ENCODE results near the gene GGT5. TPM values are rescaled to one million over a fixed set of nuclear protein-coding genes. Genes with fewer than 3 reads are reported as not detected.
"Not testable (repeated sequence)": the region's sequence is repeated elsewhere in the genome, so short reads cannot be mapped to it uniquely, and the experiment has no call there.

GGT5 gene
- polyA plus RNA-seq, 2 donors = 4.7 to 7.1 TPM

DNA sequence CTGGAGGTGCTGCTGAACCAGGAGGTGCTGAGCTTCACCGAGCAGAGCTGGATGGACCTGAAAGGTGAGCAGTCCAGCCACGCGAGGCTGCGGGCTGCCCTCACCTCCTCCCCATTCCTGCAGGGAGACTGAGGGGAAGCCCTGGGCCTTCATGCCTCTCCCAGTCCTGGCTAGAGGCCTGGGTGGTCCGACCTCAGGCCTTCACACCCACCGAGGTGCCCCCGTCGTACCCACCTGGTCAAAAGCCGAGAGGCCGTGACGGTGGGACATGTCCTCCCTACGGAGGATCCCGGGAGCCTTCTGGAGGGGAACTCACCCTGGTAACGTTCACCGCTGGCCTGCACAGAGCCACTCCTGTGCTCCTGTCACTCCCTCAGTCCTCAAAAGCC is 58.5 kb downstream of the GGT5 start:
- Histone ChIP-seq H3K27ac (ENCODE audit: low read depth in 2 of 2, low read length in 1 of 2) (no peak overlapping the region), H3K9me3 (ENCODE audit: control insufficient read depth in 2 of 2, insufficient read depth in 1 of 2, low read depth in 1 of 2, low read length in 1 of 2) (no peaks in the 10 kb centered on the region), H3K4me3 (ENCODE audit: low read depth in 1 of 2, low read length in 2 of 2) (no peak overlapping the region), H3K27me3 (ENCODE audit: control insufficient read depth in 1 of 2, insufficient read depth in 2 of 2, low read length in 2 of 2) (no peaks in the 10 kb centered on the region), H3K36me3 (ENCODE audit: control insufficient read depth in 2 of 2, insufficient read depth in 2 of 2, low read length in 1 of 2) (no peaks in the 10 kb centered on the region), H3K4me1 (ENCODE audit: control insufficient read depth in 2 of 2, insufficient read depth in 2 of 2, low read length in 1 of 2) (peaks cover 5 to 31% of the 10 kb centered on the region in 2 donors)
- WGBS, 2 donors = 85 to 89% methylated on average over 15 of the region's 15 CpGs

DNA sequence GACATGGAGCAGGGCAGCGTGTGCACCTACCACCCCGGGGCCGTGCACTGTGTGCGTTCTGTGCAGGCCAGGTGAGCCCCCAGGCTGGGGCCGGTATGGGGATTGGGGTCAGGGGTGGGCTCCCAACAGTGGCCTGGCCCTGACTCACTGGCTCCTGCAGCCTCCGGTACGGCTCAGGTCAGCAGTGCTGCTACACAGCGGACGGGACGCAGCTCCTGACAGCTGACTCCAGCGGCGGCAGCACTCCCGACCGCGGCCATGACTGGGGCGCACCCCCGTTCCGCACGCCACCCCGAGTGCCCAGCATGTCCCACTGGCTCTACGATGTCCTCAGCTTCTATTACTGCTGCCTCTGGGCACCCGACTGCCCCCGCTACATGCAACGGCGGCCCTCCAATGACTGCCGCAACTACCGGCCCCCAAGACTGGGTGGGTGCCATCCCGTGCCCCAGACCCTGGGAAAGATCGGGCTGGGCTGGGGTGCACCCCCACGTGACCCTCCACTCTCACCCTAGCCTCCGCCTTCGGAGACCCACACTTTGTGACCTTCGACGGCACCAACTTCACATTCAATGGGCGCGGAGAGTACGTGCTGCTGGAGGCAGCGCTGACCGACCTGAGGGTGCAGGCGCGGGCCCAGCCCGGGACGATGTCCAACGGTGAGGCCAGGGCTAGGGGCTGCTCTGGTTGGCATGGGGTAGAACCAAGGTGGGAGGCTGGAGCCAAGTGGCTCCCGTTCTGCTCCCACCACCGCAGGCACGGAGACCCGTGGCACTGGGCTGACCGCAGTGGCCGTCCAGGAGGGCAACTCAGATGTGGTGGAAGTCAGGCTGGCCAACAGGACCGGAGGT is 59.2 kb downstream of the GGT5 start:
- peaks cover 7 to 32% of the 10 kb centered on the region in 2 donors for H3K4me1 ChIP-seq (ENCODE audit: control insufficient read depth in 2 of 2, insufficient read depth in 2 of 2, low read length in 1 of 2)
- no peak overlapping the region for H3K4me3 ChIP-seq (ENCODE audit: low read depth in 1 of 2, low read length in 2 of 2)
- no peak overlapping the region for H3K27ac ChIP-seq (ENCODE audit: low read depth in 2 of 2, low read length in 1 of 2)
- WGBS, 2 donors = 94% methylated on average over 46 to 51 of the region's 51 CpGs
- no peaks in the 10 kb centered on the region for H3K27me3 ChIP-seq (ENCODE audit: control insufficient read depth in 1 of 2, insufficient read depth in 2 of 2, low read length in 2 of 2)
- no peaks in the 10 kb centered on the region for H3K36me3 ChIP-seq (ENCODE audit: control insufficient read depth in 2 of 2, insufficient read depth in 2 of 2, low read length in 1 of 2)
- H3K9me3 ChIP-seq (ENCODE audit: control insufficient read depth in 2 of 2, insufficient read depth in 1 of 2, low read depth in 1 of 2, low read length in 1 of 2) = no peaks in the 10 kb centered on the region

DNA sequence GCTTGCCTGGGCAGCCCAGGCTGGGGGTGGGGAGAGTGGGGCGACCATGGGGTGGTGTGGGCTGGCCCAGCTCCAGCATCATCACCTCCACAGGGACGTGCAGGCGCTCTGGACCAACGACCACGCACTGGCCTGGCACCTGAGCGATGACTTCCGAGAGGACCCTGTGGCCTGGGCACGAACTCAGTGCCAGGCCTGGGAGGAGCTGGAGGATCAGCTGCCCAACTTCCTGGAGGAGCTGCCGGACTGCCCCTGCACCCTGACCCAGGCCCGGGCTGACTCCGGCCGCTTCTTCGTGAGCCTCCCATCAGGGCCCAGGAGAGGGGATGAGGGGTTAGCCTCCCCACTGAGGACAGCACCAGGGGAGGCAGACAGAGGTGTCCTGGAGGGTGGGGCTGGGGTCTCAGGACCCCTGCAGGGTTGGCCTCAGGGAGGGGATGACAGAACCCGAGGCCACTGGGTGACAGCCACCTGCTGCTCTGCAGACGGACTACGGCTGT is 59.8 kb downstream of the GGT5 start:
- WGBS, 2 donors = 90 to 91% methylated on average over 16 of the region's 16 CpGs
- H3K4me1 ChIP-seq (ENCODE audit: control insufficient read depth in 2 of 2, insufficient read depth in 2 of 2, low read length in 1 of 2) = peaks cover 7 to 32% of the 10 kb centered on the region in 2 donors
- no peak overlapping the region for H3K27ac ChIP-seq (ENCODE audit: low read depth in 2 of 2, low read length in 1 of 2)
- no peaks in the 10 kb centered on the region for H3K36me3 ChIP-seq (ENCODE audit: control insufficient read depth in 2 of 2, insufficient read depth in 2 of 2, low read length in 1 of 2)
- H3K27me3 ChIP-seq (ENCODE audit: control insufficient read depth in 1 of 2, insufficient read depth in 2 of 2, low read length in 2 of 2) = no peaks in the 10 kb centered on the region
- H3K9me3 ChIP-seq (ENCODE audit: control insufficient read depth in 2 of 2, insufficient read depth in 1 of 2, low read depth in 1 of 2, low read length in 1 of 2) = no peaks in the 10 kb centered on the region
- H3K4me3 ChIP-seq (ENCODE audit: low read depth in 1 of 2, low read length in 2 of 2) = no peak overlapping the region

GRCh38 chr22:24184057-24184798 is 60.7 kb downstream of the GGT5 start:
- Histone ChIP-seq H3K27ac (ENCODE audit: low read depth in 2 of 2, low read length in 1 of 2) (no peak overlapping the region), H3K4me3 (ENCODE audit: low read depth in 1 of 2, low read length in 2 of 2) (no peak overlapping the region), H3K36me3 (ENCODE audit: control insufficient read depth in 2 of 2, insufficient read depth in 2 of 2, low read length in 1 of 2) (no peaks in the 10 kb centered on the region), H3K27me3 (ENCODE audit: control insufficient read depth in 1 of 2, insufficient read depth in 2 of 2, low read length in 2 of 2) (no peaks in the 10 kb centered on the region), H3K9me3 (ENCODE audit: control insufficient read depth in 2 of 2, insufficient read depth in 1 of 2, low read depth in 1 of 2, low read length in 1 of 2) (no peaks in the 10 kb centered on the region), H3K4me1 (ENCODE audit: control insufficient read depth in 2 of 2, insufficient read depth in 2 of 2, low read length in 1 of 2) (peaks cover 7 to 24% of the 10 kb centered on the region in 2 donors)
- 68 to 77% methylated on average over 16 of the region's 16 CpGs for WGBS, 2 donors

- Histone ChIP-seq H3K4me1 (ENCODE audit: control insufficient read depth in 2 of 2, insufficient read depth in 2 of 2, low read length in 1 of 2) (peaks cover 7 to 22% of the 10 kb centered on the region in 2 donors), H3K27ac (ENCODE audit: low read depth in 2 of 2, low read length in 1 of 2) (no peak overlapping the region), H3K27me3 (ENCODE audit: control insufficient read depth in 1 of 2, insufficient read depth in 2 of 2, low read length in 2 of 2) (no peaks in the 10 kb centered on the region), H3K9me3 (ENCODE audit: control insufficient read depth in 2 of 2, insufficient read depth in 1 of 2, low read depth in 1 of 2, low read length in 1 of 2) (no peaks in the 10 kb centered on the region), H3K36me3 (ENCODE audit: control insufficient read depth in 2 of 2, insufficient read depth in 2 of 2, low read length in 1 of 2) (no peaks in the 10 kb centered on the region), H3K4me3 (ENCODE audit: low read depth in 1 of 2, low read length in 2 of 2) (no peak overlapping the region)
- WGBS, 2 donors = 59 to 65% methylated on average over 24 of the region's 24 CpGs
Observed at GRCh38 chr22:24183321-24184031, 61.4 kb downstream of the GGT5 start.

- H3K4me3 ChIP-seq (ENCODE audit: low read depth in 1 of 2, low read length in 2 of 2); H3K27me3 ChIP-seq (ENCODE audit: control insufficient read depth in 1 of 2, insufficient read depth in 2 of 2, low read length in 2 of 2); H3K9me3 ChIP-seq (ENCODE audit: control insufficient read depth in 2 of 2, insufficient read depth in 1 of 2, low read depth in 1 of 2, low read length in 1 of 2); H3K36me3 ChIP-seq (ENCODE audit: control insufficient read depth in 2 of 2, insufficient read depth in 2 of 2, low read length in 1 of 2); H3K27ac ChIP-seq (ENCODE audit: low read depth in 2 of 2, low read length in 1 of 2): not testable (repeated sequence)
- 87 to 90% methylated on average over 10 to 11 of the region's 11 CpGs for WGBS, 2 donors
- peaks cover 7 to 22% of the 10 kb centered on the region in 2 donors for H3K4me1 ChIP-seq (ENCODE audit: control insufficient read depth in 2 of 2, insufficient read depth in 2 of 2, low read length in 1 of 2)
Observed at GRCh38 chr22:24182900-24183246, 62.0 kb downstream of the GGT5 start.

DNA sequence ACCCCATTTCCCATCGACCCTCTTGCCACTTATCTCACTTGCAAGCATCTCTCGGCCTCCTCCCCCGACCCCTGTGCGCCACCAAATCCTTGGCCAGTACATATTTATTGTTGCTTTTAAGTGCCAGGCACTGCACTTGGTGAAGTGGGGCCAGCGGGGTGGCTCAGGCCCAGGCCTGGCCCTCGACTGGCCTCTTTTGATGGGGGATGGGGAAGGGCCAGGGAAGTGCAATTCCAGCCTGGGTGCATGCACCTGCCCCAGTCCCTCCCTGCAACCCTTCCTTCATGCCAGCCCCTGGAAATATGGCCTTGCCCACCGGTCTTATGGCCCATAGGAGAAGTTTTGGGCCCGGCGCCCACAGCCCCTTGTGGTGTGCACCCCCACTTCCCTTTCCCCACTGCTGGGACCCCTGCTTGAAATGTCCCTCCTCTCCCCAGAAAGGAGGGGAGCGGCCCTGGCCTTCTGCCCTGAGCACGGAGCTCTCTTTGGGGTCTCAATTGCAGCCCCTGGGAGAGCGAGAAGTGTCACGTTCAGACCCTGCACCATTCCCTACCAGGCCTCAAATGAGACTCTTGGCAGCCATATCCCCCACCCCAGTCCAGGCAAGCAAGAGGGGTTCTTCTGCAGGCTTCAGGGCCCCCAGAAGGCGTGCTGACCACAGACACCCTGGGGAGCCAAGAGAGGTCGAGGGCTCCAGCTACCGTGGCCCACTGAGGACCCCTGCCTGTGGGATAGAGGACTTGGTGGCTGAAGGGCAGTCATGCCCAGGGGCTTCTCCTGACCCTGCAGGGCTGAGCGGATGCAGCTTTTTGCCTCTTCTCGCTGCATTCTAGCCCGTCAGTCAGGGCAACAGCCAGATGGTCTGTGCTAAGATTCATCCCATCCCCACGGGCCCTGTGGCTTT is 62.6 kb downstream of the GGT5 start:
- H3K27ac ChIP-seq (ENCODE audit: low read depth in 2 of 2, low read length in 1 of 2) = no peak overlapping the region
- peaks cover 7 to 22% of the 10 kb centered on the region in 2 donors for H3K4me1 ChIP-seq (ENCODE audit: control insufficient read depth in 2 of 2, insufficient read depth in 2 of 2, low read length in 1 of 2)
- peaks cover 0 to 8% of the 10 kb centered on the region in 2 donors for H3K36me3 ChIP-seq (ENCODE audit: control insufficient read depth in 2 of 2, insufficient read depth in 2 of 2, low read length in 1 of 2)
- H3K9me3 ChIP-seq (ENCODE audit: control insufficient read depth in 2 of 2, insufficient read depth in 1 of 2, low read depth in 1 of 2, low read length in 1 of 2) = no peaks in the 10 kb centered on the region
- H3K27me3 ChIP-seq (ENCODE audit: control insufficient read depth in 1 of 2, insufficient read depth in 2 of 2, low read length in 2 of 2) = no peaks in the 10 kb centered on the region
- WGBS, 2 donors = 80 to 85% methylated on average over 19 to 20 of the region's 20 CpGs
- no peak overlapping the region for H3K4me3 ChIP-seq (ENCODE audit: low read depth in 1 of 2, low read length in 2 of 2)

DNA sequence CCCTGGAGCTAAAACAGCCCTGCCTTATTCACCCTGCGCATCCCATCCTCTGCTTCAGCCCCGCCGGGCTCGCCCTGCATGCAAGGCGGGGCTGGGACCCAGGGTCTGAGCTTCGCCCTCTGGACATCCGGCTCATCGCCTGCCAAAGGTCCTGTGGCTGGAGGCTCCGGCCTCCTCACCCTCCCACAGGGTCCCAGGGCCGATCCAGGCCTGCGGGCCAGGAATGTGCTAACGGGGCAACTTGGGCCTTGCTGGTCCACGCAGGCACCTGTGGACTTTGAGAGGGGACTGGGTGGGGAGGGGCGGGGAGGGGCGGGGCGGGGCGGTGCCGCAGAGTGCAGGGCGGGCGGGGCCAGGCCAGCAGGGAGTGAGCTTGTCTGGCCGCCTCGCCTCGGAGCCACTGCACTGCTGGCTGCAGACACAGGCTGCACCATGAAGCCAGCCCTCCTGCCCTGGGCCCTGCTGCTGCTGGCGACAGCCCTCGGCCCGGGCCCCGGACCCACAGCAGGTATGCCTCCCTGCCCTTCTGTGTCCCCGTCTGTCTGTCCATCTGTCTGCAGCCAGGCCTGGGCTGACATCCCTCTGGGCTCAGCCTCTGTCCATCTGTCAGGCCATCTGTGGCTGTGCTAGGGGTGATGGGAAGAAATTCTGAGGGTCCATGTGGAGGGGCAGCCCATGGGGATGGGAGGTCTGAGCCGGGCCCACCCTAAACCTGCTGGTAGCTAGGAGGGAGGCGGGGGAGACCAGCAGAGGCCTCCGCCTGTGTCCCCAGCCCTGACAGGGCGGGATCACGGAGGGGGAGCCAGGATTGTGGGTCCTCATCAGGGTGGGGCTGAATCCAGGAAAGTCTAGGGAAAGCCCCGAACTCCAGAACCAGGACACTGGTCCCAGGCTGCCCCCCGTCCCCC is 63.5 kb downstream of the GGT5 start, which contains the start of gene SUSD2:
Gene SUSD2 (plus strand): TSS at position 400 of the 908 bp plus-strand sequence. CDS start 33 bp downstream, at position 433.
- peaks cover 7 to 15% of the 10 kb centered on the region in 2 donors for H3K4me1 ChIP-seq (ENCODE audit: control insufficient read depth in 2 of 2, insufficient read depth in 2 of 2, low read length in 1 of 2)
- 48 to 54% methylated on average over 34 to 35 of the region's 35 CpGs for WGBS, 2 donors
- H3K27me3 ChIP-seq (ENCODE audit: control insufficient read depth in 1 of 2, insufficient read depth in 2 of 2, low read length in 2 of 2) = no peaks in the 10 kb centered on the region
- no peaks in the 10 kb centered on the region for H3K9me3 ChIP-seq (ENCODE audit: control insufficient read depth in 2 of 2, insufficient read depth in 1 of 2, low read depth in 1 of 2, low read length in 1 of 2)
- peak within 1 kb of the TSS in 1 of 2 donors; percentile 27 for H3K27ac ChIP-seq (ENCODE audit: low read depth in 2 of 2, low read length in 1 of 2)
- H3K36me3 ChIP-seq (ENCODE audit: control insufficient read depth in 2 of 2, insufficient read depth in 2 of 2, low read length in 1 of 2) = peaks cover 0 to 14% of the 10 kb centered on the region in 2 donors
- no peak within 1 kb of the TSS for H3K4me3 ChIP-seq (ENCODE audit: low read depth in 1 of 2, low read length in 2 of 2)
